Thyroid gland (tissue), 4 donors: ENCODE results near the gene HERPUD1.

Experiments
- CTCF ChIP-seq, 6 experiments: fragments of 200-600 bp in 3 of 6; fragments of 450-650 bp in 3 of 6; sonication (generic) in 3 of 6; IDR thresholded peaks; one replicate each; pipeline ENCODE4 v1.5.1; 2016 to 2019; ENCODE audit warnings: antibody characterized with exemption in 6 of 6, mild to moderate bottlenecking in 2 of 6, inconsistent platforms in 1 of 6, moderate library complexity in 1 of 6
- POLR2A ChIP-seq, 2 donors: fragments of 450-650 bp; IDR thresholded peaks; one replicate each; pipeline ENCODE4 v1.6.1; 2017; ENCODE audit warnings: antibody characterized with exemption in 2 of 2, mild to moderate bottlenecking in 2 of 2, moderate library complexity in 1 of 2

GRCh38 chr16:56931892-56932720 is at the start of gene HERPUD1:
- TF ChIP-seq CTCF (IDR thresholded peaks at IDR 0.05) (peak in 1 of 6 experiments; percentile 11), POLR2A (IDR thresholded peaks at IDR 0.05) (peak; percentile 84 to 100)
